Measurements from ENCODE around the gene SPOCK1.

DNA sequence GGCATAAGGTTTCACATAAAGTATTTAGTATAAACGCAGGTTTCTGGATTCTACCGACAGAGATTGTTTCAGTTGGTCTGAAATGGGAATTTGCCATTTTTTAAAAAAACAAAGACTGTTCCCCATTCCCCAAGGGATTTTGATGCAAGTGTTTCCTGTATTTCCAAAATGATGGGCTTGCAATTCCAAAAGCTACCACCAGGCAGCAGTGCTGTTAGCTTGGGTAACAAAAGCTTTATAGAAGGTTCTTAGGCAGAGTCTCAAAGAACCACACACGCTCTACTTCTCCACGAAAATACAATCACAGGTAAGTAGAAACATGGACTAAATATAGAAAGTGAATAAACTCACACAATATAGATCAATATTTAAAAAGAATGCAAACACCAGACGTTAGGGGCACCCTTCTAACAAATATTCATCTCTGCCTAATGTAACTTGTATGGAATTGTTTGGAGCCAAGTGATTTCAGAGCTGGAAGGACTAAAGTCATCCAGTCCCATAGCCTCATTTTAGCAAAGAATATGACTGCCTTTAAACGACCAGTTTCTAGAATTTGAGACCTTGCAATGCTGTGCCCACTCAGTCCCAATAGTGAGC, 154.3 kb downstream of the SPOCK1 start:
- TF ChIP-seq, protein P1, sequence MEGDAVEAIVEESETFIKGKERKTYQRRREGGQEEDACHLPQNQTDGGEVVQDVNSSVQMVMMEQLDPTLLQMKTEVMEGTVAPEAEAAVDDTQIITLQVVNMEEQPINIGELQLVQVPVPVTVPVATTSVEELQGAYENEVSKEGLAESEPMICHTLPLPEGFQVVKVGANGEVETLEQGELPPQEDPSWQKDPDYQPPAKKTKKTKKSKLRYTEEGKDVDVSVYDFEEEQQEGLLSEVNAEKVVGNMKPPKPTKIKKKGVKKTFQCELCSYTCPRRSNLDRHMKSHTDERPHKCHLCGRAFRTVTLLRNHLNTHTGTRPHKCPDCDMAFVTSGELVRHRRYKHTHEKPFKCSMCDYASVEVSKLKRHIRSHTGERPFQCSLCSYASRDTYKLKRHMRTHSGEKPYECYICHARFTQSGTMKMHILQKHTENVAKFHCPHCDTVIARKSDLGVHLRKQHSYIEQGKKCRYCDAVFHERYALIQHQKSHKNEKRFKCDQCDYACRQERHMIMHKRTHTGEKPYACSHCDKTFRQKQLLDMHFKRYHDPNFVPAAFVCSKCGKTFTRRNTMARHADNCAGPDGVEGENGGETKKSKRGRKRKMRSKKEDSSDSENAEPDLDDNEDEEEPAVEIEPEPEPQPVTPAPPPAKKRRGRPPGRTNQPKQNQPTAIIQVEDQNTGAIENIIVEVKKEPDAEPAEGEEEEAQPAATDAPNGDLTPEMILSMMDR (IDR thresholded peaks at IDR 0.05) = peak in 5 of 6 experiments; percentile 28 to 66 (median 50)
- no peak for TF ChIP-seq POLR2A (IDR thresholded peaks at IDR 0.05)

All from Peyer's patch (tissue), 4 donors.